Measurements from ENCODE around the gene SET. TPM values are rescaled to one million over a fixed set of nuclear protein-coding genes. Genes with fewer than 3 reads are reported as not detected.
"Not testable (repeated sequence)": the region's sequence is repeated elsewhere in the genome, so short reads cannot be mapped to it uniquely, and the experiment has no call there.

Gene SET
- total RNA-seq, 1 donor from 2014 or later = 167 TPM

- DNase-seq (peak; percentile 85), ATAC-seq (ENCODE audit: poor library complexity) (peak; percentile 64)
- intact Hi-C loops (cut with DNase I) = no loop called here
These were observed 4.5 kb upstream of the SET start for GRCh38 chr9:128684325-128685199.

GRCh38 chr9:128685636-128686489 is 3.2 kb upstream of the SET start:
- ATAC-seq (ENCODE audit: poor library complexity) (no peak), DNase-seq (peak; percentile 37)
- intact Hi-C loops (cut with DNase I) = no loop called here

- intact Hi-C loops (cut with DNase I) = no loop called here
- DNase-seq (no peak), ATAC-seq (ENCODE audit: poor library complexity) (no peak)
These were observed 1.6 kb upstream of the SET start for GRCh38 chr9:128687453-128687852.

- DNase-seq (no peak), ATAC-seq (ENCODE audit: poor library complexity) (peak; percentile 23)
- intact Hi-C loops (cut with DNase I) = no loop called here
These were observed 312 bp downstream of the SET start for GRCh38 chr9:128689293-128689774.

- intact Hi-C loops (cut with DNase I) = no loop called here
- no peak for ATAC-seq (ENCODE audit: poor library complexity)
- DNase-seq = peak; percentile 52
These were observed 1.0 kb downstream of the SET start for GRCh38 chr9:128689820-128690683.

- no peak for DNase-seq
- no peak for ATAC-seq (ENCODE audit: poor library complexity)
- intact Hi-C loops (cut with DNase I) = no loop called here
These were observed 1.6 kb downstream of the SET start for GRCh38 chr9:128690684-128691034.

GRCh38 chr9:128693738-128694137 is 4.7 kb downstream of the SET start:
- DNase-seq; ATAC-seq (ENCODE audit: poor library complexity); intact Hi-C loops (cut with DNase I): not testable (repeated sequence)

GRCh38 chr9:128694344-128694743 is 5.3 kb downstream of the SET start:
- peak; percentile 3 for DNase-seq
- intact Hi-C loops (cut with DNase I) = no loop called here
- no peak for ATAC-seq (ENCODE audit: poor library complexity)

- intact Hi-C loops (cut with DNase I) = no loop called here
- no peak for DNase-seq
- no peak for ATAC-seq (ENCODE audit: poor library complexity)
These were observed 8.1 kb downstream of the SET start for GRCh38 chr9:128696923-128697707.

- ATAC-seq (ENCODE audit: poor library complexity); intact Hi-C loops (cut with DNase I): not testable (repeated sequence)
- peak; percentile 36 for DNase-seq
These were observed 10.2 kb downstream of the SET start for GRCh38 chr9:128699096-128699795.

- ATAC-seq (ENCODE audit: poor library complexity) = no peak
- intact Hi-C loops (cut with DNase I) = no loop called here
- DNase-seq = peak; percentile 30
These were observed 12.3 kb downstream of the SET start for GRCh38 chr9:128701227-128701854.

GRCh38 chr9:128702445-128702948 is 13.5 kb downstream of the SET start, which contains the start of gene PKN3:
Gene PKN3, plus strand, starts transcription at chr9:128702503. Its CDS starts 413 bp downstream, at chr9:128702916.
- intact Hi-C loops (cut with DNase I) = no loop called here
- DNase-seq = peak; percentile 93
- peak; percentile 94 for ATAC-seq (ENCODE audit: poor library complexity)

- intact Hi-C loops (cut with DNase I) = no loop called here
- peak; percentile 61 for DNase-seq
- ATAC-seq (ENCODE audit: poor library complexity) = peak; percentile 37
These were observed 14.1 kb downstream of the SET start for GRCh38 chr9:128702949-128703615.

- ATAC-seq (ENCODE audit: poor library complexity) = peak; percentile 12
- peak; percentile 75 for DNase-seq
- intact Hi-C loops (cut with DNase I) = no loop called here
These were observed 14.8 kb downstream of the SET start for GRCh38 chr9:128703616-128704355.

GRCh38 chr9:128704356-128704670 is 15.3 kb downstream of the SET start:
- intact Hi-C loops (cut with DNase I) = no loop called here
- no peak for DNase-seq

More at GRCh38 chr9:128704356-128704670, 15.3 kb downstream of the SET start:
- no peak for ATAC-seq (ENCODE audit: poor library complexity)

All from Right ventricle myocardium superior (tissue), 1 donor.